Activated CD4-positive, alpha-beta T cell treated with anti-CD3 and anti-CD28 coated beads, Interleukin-2, amount 10 ng/mL, durations not matched to agents 7 days and 5 days (primary cell): ENCODE data around the gene ARL2BP. TPM values are rescaled to one million over a fixed set of nuclear protein-coding genes. Genes with fewer than 3 reads are reported as not detected.

ENCODE experiments used
- CTCF ChIA-PET: fragments of 350-600 bp; sonication (Branson Sonifier 250); formaldehyde crosslinking; loops from one replicate; lab custom pipeline; 2021; ENCODE audit warnings: antibody characterized with exemption; lab: Charles Lee
- POLR2A ChIA-PET: fragments of 350-600 bp; sonication (Branson Sonifier 250); formaldehyde crosslinking; loops from one replicate; lab custom pipeline; 2021; ENCODE audit warnings: antibody characterized with exemption; lab: Charles Lee
- DNase-seq: peaks from one replicate; pipeline ENCODE4 v3.0.0-alpha.2; 2020
- H3K27ac Mint-ChIP-seq: one replicate; pipeline ENCODE4 v1.8.0; 2021; ENCODE audit warnings: mild to moderate bottlenecking, moderate library complexity, mixed read lengths
- H3K27me3 Mint-ChIP-seq: one replicate; pipeline ENCODE4 v1.8.0; 2021; ENCODE audit warnings: mixed read lengths
- H3K36me3 Mint-ChIP-seq: one replicate; pipeline ENCODE4 v1.8.0; 2021; ENCODE audit warnings: low read depth, mixed read lengths
- H3K4me1 Mint-ChIP-seq: one replicate; pipeline ENCODE4 v1.8.0; 2021; ENCODE audit warnings: mixed read lengths
- H3K4me3 Mint-ChIP-seq: one replicate; pipeline ENCODE4 v1.8.0; 2021; ENCODE audit warnings: mild to moderate bottlenecking, moderate library complexity, mixed read lengths
- H3K9me3 Mint-ChIP-seq: one replicate; pipeline ENCODE4 v1.8.0; 2021; ENCODE audit warnings: mixed read lengths
- total RNA-seq, 2 experiments: library from RNA; stranded (reverse); gene quantifications; one replicate each; pipeline ENCODE4 v1.2.3, GENCODE V29; 2021

ARL2BP gene
- total RNA-seq, 2 experiments from 2014 or later = 35.0 to 36.7 TPM

DNA sequence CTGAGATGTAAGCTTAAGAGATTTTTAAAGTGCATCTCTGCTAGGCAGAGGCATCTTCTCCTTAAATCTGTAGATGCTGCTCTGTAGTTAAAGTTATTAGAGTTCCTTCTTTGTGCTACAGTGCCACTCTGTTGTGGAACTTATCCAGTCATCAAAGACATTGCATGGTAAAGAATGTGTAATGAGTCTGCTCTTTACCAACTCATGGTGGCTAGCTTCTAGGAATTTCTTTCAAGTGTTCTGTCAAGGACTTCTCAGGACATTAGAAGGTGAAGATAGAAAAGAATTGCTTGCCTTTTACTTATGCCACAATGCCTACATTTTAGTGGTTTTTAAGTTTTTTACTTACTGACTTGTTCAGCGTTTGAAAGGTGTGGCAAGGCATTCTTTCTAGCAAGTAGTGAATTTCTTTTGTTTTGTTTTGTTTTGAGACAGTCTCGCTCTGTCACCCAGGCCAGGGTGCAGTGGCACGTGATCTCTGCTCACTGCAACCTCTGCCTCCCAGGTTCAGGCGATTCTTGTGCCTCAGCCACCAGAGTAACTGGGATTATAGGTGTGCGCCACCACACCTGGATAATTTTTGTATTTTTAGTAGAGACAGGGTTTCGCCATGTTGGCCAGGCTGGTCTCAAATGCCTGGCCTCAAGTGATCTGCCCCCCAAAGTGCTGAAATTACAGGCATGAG lies 20.3 kb upstream of the ARL2BP start:
- no peak overlapping the region for H3K4me3 Mint-ChIP-seq
- no peaks in the 10 kb centered on the region for H3K27me3 Mint-ChIP-seq
- H3K27ac Mint-ChIP-seq = no peak overlapping the region
- DNase-seq = no peak
- POLR2A ChIA-PET = interaction anchor here (0.6 kb wide), 1 partner anchor 1099 kb away, joined by 3 read pairs; no protein-coding TSS in a partner anchor
- H3K36me3 Mint-ChIP-seq = peaks cover 67% of the 10 kb centered on the region
- peaks cover 3% of the 10 kb centered on the region for H3K9me3 Mint-ChIP-seq
- CTCF ChIA-PET = interaction anchor here (0.6 to 1.4 kb wide), 3 partner anchors 10 to 254 kb away, joined by 3 to 4 read pairs (median 3); no protein-coding TSS in a partner anchor
- H3K4me1 Mint-ChIP-seq = no peaks in the 10 kb centered on the region

- no peaks in the 10 kb centered on the region for H3K9me3 Mint-ChIP-seq
- DNase-seq = no peak
- no peaks in the 10 kb centered on the region for H3K27me3 Mint-ChIP-seq
- H3K4me3 Mint-ChIP-seq = no peak overlapping the region
- no peaks in the 10 kb centered on the region for H3K4me1 Mint-ChIP-seq
- H3K27ac Mint-ChIP-seq = no peak overlapping the region
- H3K36me3 Mint-ChIP-seq = peaks cover 67% of the 10 kb centered on the region
- ChIA-PET CTCF (no interaction called here), POLR2A (no interaction called here)
Observed at GRCh38 chr16:57225978-57226377, 19.1 kb upstream of the ARL2BP start.

- no peaks in the 10 kb centered on the region for H3K9me3 Mint-ChIP-seq
- no peak overlapping the region for H3K4me3 Mint-ChIP-seq
- DNase-seq = no peak
- H3K27me3 Mint-ChIP-seq = no peaks in the 10 kb centered on the region
- no peaks in the 10 kb centered on the region for H3K4me1 Mint-ChIP-seq
- H3K36me3 Mint-ChIP-seq = peaks cover 66% of the 10 kb centered on the region
- CTCF ChIA-PET = interaction anchor here (1.4 kb wide), 1 partner anchor 16 kb away, joined by 3 read pairs; no protein-coding TSS in a partner anchor
- POLR2A ChIA-PET = no interaction called here
- H3K27ac Mint-ChIP-seq = no peak overlapping the region
Observed at GRCh38 chr16:57226701-57227621, 18.1 kb upstream of the ARL2BP start.

DNA sequence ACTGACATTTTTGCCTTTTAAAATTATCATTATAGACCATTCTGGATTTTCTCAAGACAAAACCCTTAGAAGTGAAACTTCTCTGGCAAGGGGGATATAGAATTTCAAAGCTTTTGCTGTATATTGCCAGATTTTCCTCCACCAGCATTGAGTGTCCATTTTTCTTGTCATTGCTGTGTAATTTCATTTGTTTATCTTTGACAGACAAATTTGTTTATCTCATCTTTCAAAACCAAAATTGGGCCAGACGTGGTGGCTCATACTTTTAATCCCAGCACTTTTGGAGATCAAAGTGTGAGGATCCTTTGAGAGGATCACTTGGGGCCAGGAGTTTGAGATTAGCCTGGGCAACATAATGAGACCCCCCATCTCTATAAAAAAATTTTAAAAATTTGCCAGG lies 16.0 kb upstream of the ARL2BP start:
- H3K36me3 Mint-ChIP-seq = peaks cover 67% of the 10 kb centered on the region
- no peaks in the 10 kb centered on the region for H3K9me3 Mint-ChIP-seq
- POLR2A ChIA-PET = no interaction called here
- no peak for DNase-seq
- no peak overlapping the region for H3K27ac Mint-ChIP-seq
- H3K27me3 Mint-ChIP-seq = no peaks in the 10 kb centered on the region
- no peaks in the 10 kb centered on the region for H3K4me1 Mint-ChIP-seq
- CTCF ChIA-PET = interaction anchor here (1.4 kb wide), 1 partner anchor 23 kb away, joined by 4 read pairs; no protein-coding TSS in a partner anchor
- H3K4me3 Mint-ChIP-seq = no peak overlapping the region

DNA sequence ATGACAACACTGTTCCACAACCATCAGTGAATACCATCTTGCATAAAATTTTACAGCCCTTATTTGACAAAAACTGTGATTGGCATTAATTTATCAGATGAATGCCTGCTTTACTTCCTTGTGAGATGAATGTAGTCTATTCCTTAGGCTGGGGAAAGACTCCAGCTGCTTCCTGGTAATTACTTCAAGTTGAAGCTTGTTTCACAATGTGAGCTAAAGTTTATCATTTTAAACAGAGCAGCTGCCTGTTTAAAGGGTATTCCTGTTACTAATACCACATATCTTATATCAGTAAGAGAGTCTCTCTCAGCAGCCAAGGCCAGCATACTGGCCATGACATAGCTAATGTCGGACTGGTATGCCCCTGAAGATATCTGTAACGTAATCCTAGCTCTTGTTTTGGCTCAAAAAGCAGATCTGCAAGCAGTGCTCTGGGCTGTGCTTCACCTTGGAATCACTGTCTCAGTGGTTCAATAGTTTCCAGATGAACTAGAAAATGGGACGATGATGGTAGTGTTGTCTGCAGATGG lies 13.2 kb upstream of the ARL2BP start:
- POLR2A ChIA-PET = no interaction called here
- DNase-seq = no peak
- H3K4me3 Mint-ChIP-seq = no peak overlapping the region
- peaks cover 73% of the 10 kb centered on the region for H3K36me3 Mint-ChIP-seq
- H3K4me1 Mint-ChIP-seq = peaks cover 5% of the 10 kb centered on the region
- no peak overlapping the region for H3K27ac Mint-ChIP-seq
- no peaks in the 10 kb centered on the region for H3K27me3 Mint-ChIP-seq
- no peaks in the 10 kb centered on the region for H3K9me3 Mint-ChIP-seq
- CTCF ChIA-PET = interaction anchor here (1.1 to 1.2 kb wide), 2 partner anchors 10 to 18 kb away, joined by 3 read pairs; no protein-coding TSS in a partner anchor

- H3K27me3 Mint-ChIP-seq = no peaks in the 10 kb centered on the region
- peaks cover 68% of the 10 kb centered on the region for H3K36me3 Mint-ChIP-seq
- no peak overlapping the region for H3K27ac Mint-ChIP-seq
- ChIA-PET POLR2A (no interaction called here), CTCF (no interaction called here)
- no peaks in the 10 kb centered on the region for H3K9me3 Mint-ChIP-seq
- DNase-seq = no peak
- H3K4me3 Mint-ChIP-seq = no peak overlapping the region
- peaks cover 5% of the 10 kb centered on the region for H3K4me1 Mint-ChIP-seq
Observed at GRCh38 chr16:57233944-57234706, 10.9 kb upstream of the ARL2BP start.

DNA sequence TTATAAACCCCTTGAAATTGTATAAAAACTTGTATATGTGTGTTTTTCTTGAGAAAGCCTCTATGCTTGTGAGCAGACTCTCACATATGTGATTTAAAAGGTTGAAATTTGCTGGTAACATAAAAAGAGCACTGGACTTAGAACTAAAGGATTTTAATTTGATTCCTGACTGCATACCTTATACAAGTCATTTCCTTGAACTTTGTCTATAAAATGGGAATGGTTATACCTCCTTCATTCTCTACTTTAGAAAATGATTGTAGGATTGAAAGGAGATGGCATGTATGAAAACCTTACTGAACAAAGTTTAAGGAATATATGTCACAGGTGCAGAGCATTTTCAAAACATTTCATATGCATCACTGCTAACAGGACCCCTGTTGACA lies 10.4 kb upstream of the ARL2BP start:
- Mint-ChIP-seq H3K4me1 (peaks cover 5% of the 10 kb centered on the region), H3K4me3 (no peak overlapping the region), H3K36me3 (peaks cover 72% of the 10 kb centered on the region), H3K27ac (no peak overlapping the region), H3K27me3 (no peaks in the 10 kb centered on the region), H3K9me3 (no peaks in the 10 kb centered on the region)
- ChIA-PET POLR2A (no interaction called here), CTCF (no interaction called here)
- DNase-seq = no peak

- Mint-ChIP-seq H3K9me3 (no peaks in the 10 kb centered on the region), H3K27ac (no peak overlapping the region), H3K27me3 (no peaks in the 10 kb centered on the region), H3K4me3 (no peak overlapping the region), H3K36me3 (peaks cover 70% of the 10 kb centered on the region), H3K4me1 (peaks cover 5% of the 10 kb centered on the region)
- no peak for DNase-seq
- CTCF ChIA-PET = interaction anchor here (0.9 kb wide), 1 partner anchor 14 kb away, joined by 4 read pairs; no protein-coding TSS in a partner anchor
- POLR2A ChIA-PET = no interaction called here
Observed at GRCh38 chr16:57235128-57236021, 9.7 kb upstream of the ARL2BP start.

DNA sequence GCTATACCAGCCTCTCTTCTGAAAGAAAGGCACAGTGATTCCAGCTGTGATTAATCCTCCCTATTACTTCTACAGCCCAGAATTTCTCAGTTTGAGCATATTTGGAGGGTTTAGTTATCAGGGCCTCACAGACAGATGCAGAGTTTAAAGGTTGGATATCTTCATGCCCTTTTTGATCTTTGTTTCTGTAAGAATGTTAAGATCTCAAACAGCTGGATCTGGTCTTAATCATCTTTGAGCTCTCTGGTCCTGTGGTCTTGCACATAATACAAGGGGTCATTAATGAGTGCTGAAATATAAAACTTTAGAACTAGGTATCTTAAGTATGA lies 9.1 kb upstream of the ARL2BP start:
- Mint-ChIP-seq H3K4me1 (peaks cover 5% of the 10 kb centered on the region), H3K9me3 (no peaks in the 10 kb centered on the region), H3K36me3 (peaks cover 63% of the 10 kb centered on the region), H3K27ac (no peak overlapping the region), H3K27me3 (no peaks in the 10 kb centered on the region), H3K4me3 (no peak overlapping the region)
- POLR2A ChIA-PET = no interaction called here
- no peak for DNase-seq
- CTCF ChIA-PET = interaction anchor here (0.9 kb wide), 1 partner anchor 13 kb away, joined by 4 read pairs; no protein-coding TSS in a partner anchor

GRCh38 chr16:57238682-57239081 lies 6.4 kb upstream of the ARL2BP start:
- H3K27me3 Mint-ChIP-seq = no peaks in the 10 kb centered on the region
- no peak overlapping the region for H3K4me3 Mint-ChIP-seq
- H3K27ac Mint-ChIP-seq = no peak overlapping the region
- no peaks in the 10 kb centered on the region for H3K9me3 Mint-ChIP-seq
- ChIA-PET CTCF (interaction anchor here (0.6 kb wide), 1 partner anchor 837 kb away, joined by 3 read pairs; no protein-coding TSS in a partner anchor), POLR2A (no interaction called here)
- peaks cover 5% of the 10 kb centered on the region for H3K4me1 Mint-ChIP-seq
- DNase-seq = no peak
- H3K36me3 Mint-ChIP-seq = peaks cover 45% of the 10 kb centered on the region

DNA sequence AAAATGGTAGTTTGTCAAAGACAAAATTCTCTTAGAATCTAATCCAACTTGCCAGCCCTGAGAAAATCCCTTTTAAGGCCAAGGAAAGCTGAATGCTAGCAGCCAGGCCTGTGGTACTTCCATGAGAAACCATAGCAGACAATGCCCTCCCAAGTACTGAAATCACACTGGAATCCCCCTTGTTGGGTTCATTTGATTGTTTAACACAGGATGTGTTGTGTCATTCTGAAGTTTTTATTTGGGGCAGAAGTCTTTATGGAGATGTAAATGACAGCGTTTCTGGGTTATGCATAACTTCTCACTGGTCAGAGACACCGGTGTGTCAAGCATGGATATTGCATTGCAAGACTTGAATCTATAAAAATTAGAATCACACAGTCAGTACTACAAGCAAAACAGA lies 6.0 kb upstream of the ARL2BP start:
- no peak for DNase-seq
- H3K27me3 Mint-ChIP-seq = no peaks in the 10 kb centered on the region
- CTCF ChIA-PET = interaction anchor here (0.6 kb wide), 1 partner anchor 837 kb away, joined by 3 read pairs; no protein-coding TSS in a partner anchor
- no peaks in the 10 kb centered on the region for H3K9me3 Mint-ChIP-seq
- peaks cover 8% of the 10 kb centered on the region for H3K4me1 Mint-ChIP-seq
- H3K27ac Mint-ChIP-seq = no peak overlapping the region
- POLR2A ChIA-PET = no interaction called here
- peaks cover 41% of the 10 kb centered on the region for H3K36me3 Mint-ChIP-seq
- H3K4me3 Mint-ChIP-seq = no peak overlapping the region
